ENCODE results near the gene HDAC9. TPM values are rescaled to one million over a fixed set of nuclear protein-coding genes. Genes with fewer than 3 reads are reported as not detected.

Gene HDAC9
- total and polyA plus RNA-seq, 7 donors, result 0.38 to 34.2 (median 16.8) TPM

DNA sequence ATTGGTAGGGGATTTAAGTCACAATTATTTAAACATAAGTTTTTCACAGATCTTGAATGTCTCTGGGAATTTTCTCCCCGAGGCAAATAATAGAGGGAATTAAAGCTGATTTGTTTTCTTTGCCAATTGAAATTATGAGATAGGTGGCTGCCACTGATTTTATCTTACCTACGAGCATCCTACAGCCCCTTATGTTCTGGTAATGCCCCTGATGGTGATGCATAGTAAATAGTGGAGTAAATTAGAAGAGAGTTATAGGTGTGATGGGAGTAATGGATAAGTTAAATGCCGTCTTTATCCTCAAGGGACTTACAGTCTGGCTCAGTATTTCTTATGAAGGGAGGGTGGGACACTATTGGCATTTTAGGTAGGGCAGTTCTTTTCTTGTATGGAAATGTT lies 58.1 kb downstream of the HDAC9 start:
- Histone ChIP-seq H3K36me3 (ENCODE audit: insufficient read depth in 1 of 2, low read depth in 1 of 2) (no peaks in the 10 kb centered on the region), H3K27ac (no peak overlapping the region)
- WGBS, 3 donors, result 48 to 56% (median 55%) methylated on average over 3 of the region's 3 CpGs

DNA sequence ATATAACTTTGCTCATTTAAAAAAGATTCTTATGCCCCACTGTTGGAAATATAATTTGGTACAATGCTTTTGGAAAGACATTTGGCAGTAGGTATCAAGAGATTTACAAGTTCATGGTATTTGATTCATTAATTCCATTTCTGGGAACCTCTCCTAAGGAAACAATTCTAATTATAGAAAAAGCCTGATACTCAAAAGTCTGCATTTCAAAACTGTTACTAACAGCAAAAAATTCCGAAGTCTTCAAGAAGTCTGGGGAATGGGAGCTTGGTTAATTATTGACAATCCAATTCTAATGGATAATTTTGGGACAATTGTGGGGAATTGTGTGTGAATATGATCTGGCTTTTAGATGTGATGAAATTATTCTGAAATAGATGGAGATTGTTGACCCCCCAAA lies 59.6 kb downstream of the HDAC9 start:
- Histone ChIP-seq H3K9me3 (no peaks in the 10 kb centered on the region), H3K4me3 (no peak overlapping the region), H3K4me1 (peaks cover 56% of the 10 kb centered on the region), H3K36me3 (ENCODE audit: insufficient read depth in 1 of 2, low read depth in 1 of 2) (no peaks in the 10 kb centered on the region), H3K27me3 (ENCODE audit: insufficient read depth in 3 of 3, low read length in 2 of 3) (no peaks in the 10 kb centered on the region), H3K27ac (no peak overlapping the region)
- DNase-seq (no peak), ATAC-seq (no peak)
- TF ChIP-seq, protein P1, sequence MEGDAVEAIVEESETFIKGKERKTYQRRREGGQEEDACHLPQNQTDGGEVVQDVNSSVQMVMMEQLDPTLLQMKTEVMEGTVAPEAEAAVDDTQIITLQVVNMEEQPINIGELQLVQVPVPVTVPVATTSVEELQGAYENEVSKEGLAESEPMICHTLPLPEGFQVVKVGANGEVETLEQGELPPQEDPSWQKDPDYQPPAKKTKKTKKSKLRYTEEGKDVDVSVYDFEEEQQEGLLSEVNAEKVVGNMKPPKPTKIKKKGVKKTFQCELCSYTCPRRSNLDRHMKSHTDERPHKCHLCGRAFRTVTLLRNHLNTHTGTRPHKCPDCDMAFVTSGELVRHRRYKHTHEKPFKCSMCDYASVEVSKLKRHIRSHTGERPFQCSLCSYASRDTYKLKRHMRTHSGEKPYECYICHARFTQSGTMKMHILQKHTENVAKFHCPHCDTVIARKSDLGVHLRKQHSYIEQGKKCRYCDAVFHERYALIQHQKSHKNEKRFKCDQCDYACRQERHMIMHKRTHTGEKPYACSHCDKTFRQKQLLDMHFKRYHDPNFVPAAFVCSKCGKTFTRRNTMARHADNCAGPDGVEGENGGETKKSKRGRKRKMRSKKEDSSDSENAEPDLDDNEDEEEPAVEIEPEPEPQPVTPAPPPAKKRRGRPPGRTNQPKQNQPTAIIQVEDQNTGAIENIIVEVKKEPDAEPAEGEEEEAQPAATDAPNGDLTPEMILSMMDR (IDR thresholded peaks at IDR 0.05), result no peak
- intact Hi-C loops (cut with DNase I), result no loop called here
- 43 to 54% (median 51%) methylated on average over 1 of the region's 1 CpG for WGBS, 3 donors

More for the DNA sequence above, 58.1 kb downstream of the HDAC9 start:
- no peaks in the 10 kb centered on the region for H3K9me3 ChIP-seq
- no peaks in the 10 kb centered on the region for H3K27me3 ChIP-seq (ENCODE audit: insufficient read depth in 3 of 3, low read length in 2 of 3)
- peak overlapping the region; percentile 9 for H3K4me3 ChIP-seq
- ATAC-seq (peak in 2 of 4 donors; percentile 17 to 20), DNase-seq (no peak)
- TF ChIP-seq, protein P1 (IDR thresholded peaks at IDR 0.05), result no peak
- intact Hi-C loops (cut with DNase I), result no loop called here
- H3K4me1 ChIP-seq, result peaks cover 54% of the 10 kb centered on the region

DNA sequence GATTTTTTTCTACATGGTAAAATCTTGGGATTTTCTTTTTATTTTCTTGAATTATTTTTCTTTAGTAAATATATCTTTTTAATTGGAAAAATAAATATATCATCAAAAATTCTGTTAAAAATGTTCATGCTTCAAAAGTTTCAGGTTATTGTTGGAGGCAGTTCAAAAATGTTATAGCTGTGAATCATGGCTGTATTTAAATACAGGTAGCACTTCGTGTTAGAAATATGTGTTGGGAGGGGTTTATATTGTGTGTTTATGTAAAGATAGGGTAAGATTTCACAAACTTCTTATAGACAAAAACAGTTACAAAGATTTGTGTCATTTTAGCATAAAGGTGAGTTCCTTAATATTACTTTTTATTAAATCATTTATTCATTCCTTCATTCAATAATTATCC lies 60.4 kb downstream of the HDAC9 start:
- peaks cover 56% of the 10 kb centered on the region for H3K4me1 ChIP-seq
- intact Hi-C loops (cut with DNase I), result no loop called here

DNA sequence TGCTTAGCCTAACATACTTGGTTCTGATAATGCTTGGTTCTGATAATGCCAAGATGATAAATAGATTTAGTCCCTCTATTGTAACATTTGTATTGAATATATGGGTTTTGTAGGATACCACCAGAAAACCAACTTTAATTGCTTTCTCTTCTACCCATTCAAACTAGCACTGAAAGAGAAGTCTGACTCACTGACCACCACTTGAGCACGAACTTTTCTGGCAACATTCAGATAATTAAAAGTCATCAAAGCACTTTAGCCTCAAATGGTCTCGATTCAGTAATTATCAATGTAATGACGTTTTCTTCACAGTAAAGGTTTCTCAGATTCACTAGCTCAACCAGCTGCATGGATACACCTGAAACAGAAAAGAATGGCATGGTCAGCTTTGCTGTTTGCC lies 63.0 kb downstream of the HDAC9 start:
- Histone ChIP-seq H3K36me3 (ENCODE audit: insufficient read depth in 1 of 2, low read depth in 1 of 2) (no peaks in the 10 kb centered on the region), H3K27ac (no peak overlapping the region), H3K4me1 (peaks cover 46% of the 10 kb centered on the region), H3K9me3 (no peaks in the 10 kb centered on the region), H3K27me3 (ENCODE audit: insufficient read depth in 3 of 3, low read length in 2 of 3) (no peaks in the 10 kb centered on the region), H3K4me3 (no peak overlapping the region)
- intact Hi-C loops (cut with DNase I), result no loop called here
- TF ChIP-seq, protein P1 (IDR thresholded peaks at IDR 0.05), result no peak
- DNase-seq (no peak), ATAC-seq (no peak)
- 82 to 83% (median 83%) methylated on average over 3 of the region's 3 CpGs for WGBS, 3 donors

More for the DNA sequence above, 60.4 kb downstream of the HDAC9 start:
- no peak for ATAC-seq
- no peak for DNase-seq
- Histone ChIP-seq H3K27me3 (ENCODE audit: insufficient read depth in 3 of 3, low read length in 2 of 3) (no peaks in the 10 kb centered on the region), H3K36me3 (ENCODE audit: insufficient read depth in 1 of 2, low read depth in 1 of 2) (no peaks in the 10 kb centered on the region), H3K4me3 (no peak overlapping the region), H3K9me3 (no peaks in the 10 kb centered on the region), H3K27ac (no peak overlapping the region)
- WGBS, 3 donors, result 30 to 65% (median 30%) methylated on average over 1 of the region's 1 CpG
- TF ChIP-seq, protein P1 (IDR thresholded peaks at IDR 0.05), result no peak

DNA sequence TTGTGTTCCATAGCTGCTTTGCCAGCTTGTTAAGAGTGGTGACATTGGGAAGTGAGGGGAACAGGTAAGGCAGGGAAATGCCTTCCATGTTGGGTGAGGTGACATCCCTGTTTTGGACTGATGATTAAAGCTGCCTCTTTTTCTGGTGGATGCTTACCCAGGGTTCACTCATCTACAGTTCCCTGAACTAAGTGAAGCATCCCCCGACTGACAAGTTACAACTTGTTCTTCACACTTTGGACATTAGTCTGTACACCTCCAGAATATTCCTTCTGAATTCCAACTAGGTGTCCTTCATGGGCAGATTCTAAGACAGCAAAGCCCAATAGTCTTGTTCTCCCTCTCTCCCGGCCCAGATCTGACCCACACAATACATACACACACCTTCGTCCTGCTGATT lies 63.4 kb downstream of the HDAC9 start:
- TF ChIP-seq, protein P1 (IDR thresholded peaks at IDR 0.05), result no peak
- WGBS, 3 donors, result 84 to 97% (median 93%) methylated on average over 3 of the region's 3 CpGs
- ATAC-seq (peak in 2 of 4 donors; percentile 31 to 44), DNase-seq (no peak)
- Histone ChIP-seq H3K27me3 (ENCODE audit: insufficient read depth in 3 of 3, low read length in 2 of 3) (no peaks in the 10 kb centered on the region), H3K9me3 (no peaks in the 10 kb centered on the region), H3K27ac (no peak overlapping the region), H3K4me1 (peaks cover 46% of the 10 kb centered on the region), H3K4me3 (no peak overlapping the region), H3K36me3 (ENCODE audit: insufficient read depth in 1 of 2, low read depth in 1 of 2) (no peaks in the 10 kb centered on the region)
- intact Hi-C loops (cut with DNase I), result no loop called here
